ENCODE data around the gene PTPRD. TPM values are rescaled to one million over a fixed set of nuclear protein-coding genes. Genes with fewer than 3 reads are reported as not detected.

Gene PTPRD
- total RNA-seq, 1 experiment from 2014 or later, result not detected

- Histone ChIP-seq H3K4me3 (ENCODE audit: low read depth in 2 of 2, low read length in 2 of 2) (no peak overlapping the region), H3K4me1 (ENCODE audit: control insufficient read depth, insufficient read depth, low read length) (no peaks in the 10 kb centered on the region), H3K9me3 (ENCODE audit: control insufficient read depth, insufficient read depth, low read depth, low read length) (no peaks in the 10 kb centered on the region), H3K36me3 (ENCODE audit: control insufficient read depth, insufficient read depth, low read length) (no peaks in the 10 kb centered on the region), H3K27ac (ENCODE audit: low read length) (no peak overlapping the region), H3K27me3 (ENCODE audit: control insufficient read depth, insufficient read depth, low read length) (no peaks in the 10 kb centered on the region)
- DNase-seq (ENCODE audit: low read depth, low spot score), result no peak
- TF ChIP-seq REST (IDR thresholded peaks at IDR 0.05; ENCODE audit: insufficient read depth in 1 of 2, low read depth in 2 of 2, low read length in 1 of 2) (no peak), POLR2AphosphoS5 (IDR thresholded peaks at IDR 0.05; ENCODE audit: low read depth, low read length) (no peak), SIN3A (IDR thresholded peaks at IDR 0.05; ENCODE audit: borderline replicate concordance, insufficient read depth, low read depth, low read length) (no peak)
- TF ChIP-seq, protein P1, sequence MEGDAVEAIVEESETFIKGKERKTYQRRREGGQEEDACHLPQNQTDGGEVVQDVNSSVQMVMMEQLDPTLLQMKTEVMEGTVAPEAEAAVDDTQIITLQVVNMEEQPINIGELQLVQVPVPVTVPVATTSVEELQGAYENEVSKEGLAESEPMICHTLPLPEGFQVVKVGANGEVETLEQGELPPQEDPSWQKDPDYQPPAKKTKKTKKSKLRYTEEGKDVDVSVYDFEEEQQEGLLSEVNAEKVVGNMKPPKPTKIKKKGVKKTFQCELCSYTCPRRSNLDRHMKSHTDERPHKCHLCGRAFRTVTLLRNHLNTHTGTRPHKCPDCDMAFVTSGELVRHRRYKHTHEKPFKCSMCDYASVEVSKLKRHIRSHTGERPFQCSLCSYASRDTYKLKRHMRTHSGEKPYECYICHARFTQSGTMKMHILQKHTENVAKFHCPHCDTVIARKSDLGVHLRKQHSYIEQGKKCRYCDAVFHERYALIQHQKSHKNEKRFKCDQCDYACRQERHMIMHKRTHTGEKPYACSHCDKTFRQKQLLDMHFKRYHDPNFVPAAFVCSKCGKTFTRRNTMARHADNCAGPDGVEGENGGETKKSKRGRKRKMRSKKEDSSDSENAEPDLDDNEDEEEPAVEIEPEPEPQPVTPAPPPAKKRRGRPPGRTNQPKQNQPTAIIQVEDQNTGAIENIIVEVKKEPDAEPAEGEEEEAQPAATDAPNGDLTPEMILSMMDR (IDR thresholded peaks at IDR 0.05), result no peak
- POLR2A ChIA-PET, result no interaction called here
- in situ Hi-C loops (cut with HindIII; ENCODE audit: low pct_unique_long_range_greater_than_20kb, low sequenced_read_pairs), result no loop called here
- ATAC-seq, result no peak
- intact Hi-C loops (cut with micrococcal nuclease; ENCODE audit: unreplicated experiment), result no loop called here
- CTCF ChIA-PET, result no interaction called here
- BruUV-seq (replicated peaks), result no TSS peak
Observed at GRCh38 chr9:8859416-8859815, 1753.4 kb downstream of the PTPRD start.

DNA sequence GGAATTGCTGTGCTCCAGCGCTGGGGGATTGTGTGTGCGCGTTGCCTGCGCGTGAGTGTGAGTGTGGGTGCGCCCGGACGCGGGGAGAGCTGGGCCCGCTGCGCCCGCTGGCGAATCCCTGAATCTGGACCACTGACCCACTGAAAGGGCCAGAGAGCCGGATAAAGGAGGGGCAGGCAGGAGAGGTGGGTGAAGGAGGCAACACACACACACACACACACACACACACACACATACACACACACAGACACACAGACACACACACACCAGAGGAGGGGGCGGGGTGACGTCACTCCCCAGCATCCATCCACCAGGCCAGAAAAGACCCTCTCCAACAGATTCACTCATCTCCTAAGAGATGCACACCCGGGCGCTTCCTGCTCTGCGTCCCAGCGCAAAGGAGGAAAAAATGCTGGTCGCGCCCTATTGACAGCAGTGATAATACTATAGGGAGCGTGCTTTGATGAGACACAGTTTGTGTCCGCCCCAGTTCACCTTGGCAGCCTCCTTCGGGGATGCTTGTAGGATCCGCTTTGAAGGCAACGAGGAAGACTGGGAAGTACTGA lies 1754.1 kb downstream of the PTPRD start:
- no peak for DNase-seq (ENCODE audit: low read depth, low spot score)
- BruUV-seq (replicated peaks), result no TSS peak
- intact Hi-C loops (cut with micrococcal nuclease; ENCODE audit: unreplicated experiment) (no loop called here), in situ Hi-C loops (cut with HindIII; ENCODE audit: low pct_unique_long_range_greater_than_20kb, low sequenced_read_pairs) (no loop called here)
- Histone ChIP-seq H3K36me3 (ENCODE audit: control insufficient read depth, insufficient read depth, low read length) (no peaks in the 10 kb centered on the region), H3K27me3 (ENCODE audit: control insufficient read depth, insufficient read depth, low read length) (no peaks in the 10 kb centered on the region), H3K27ac (ENCODE audit: low read length) (no peak overlapping the region), H3K9me3 (ENCODE audit: control insufficient read depth, insufficient read depth, low read depth, low read length) (no peaks in the 10 kb centered on the region), H3K4me1 (ENCODE audit: control insufficient read depth, insufficient read depth, low read length) (no peaks in the 10 kb centered on the region), H3K4me3 (ENCODE audit: low read depth in 2 of 2, low read length in 2 of 2) (no peak overlapping the region)
- ATAC-seq, result no peak
- ChIA-PET CTCF (no interaction called here), POLR2A (no interaction called here)
- TF ChIP-seq, protein P1 (IDR thresholded peaks at IDR 0.05), result no peak
- no peak for TF ChIP-seq SIN3A (IDR thresholded peaks at IDR 0.05; ENCODE audit: borderline replicate concordance, insufficient read depth, low read depth, low read length)
- TF ChIP-seq POLR2AphosphoS5 (IDR thresholded peaks at IDR 0.05; ENCODE audit: low read depth, low read length), result no peak
- no peak for TF ChIP-seq TCF7L2 (IDR thresholded peaks at IDR 0.05; ENCODE audit: low read depth, low read length)
- TF ChIP-seq REST (IDR thresholded peaks at IDR 0.05; ENCODE audit: insufficient read depth in 1 of 2, low read depth in 2 of 2, low read length in 1 of 2), result no peak
